Breast epithelium (tissue), 4 donors: ENCODE data around the gene ATG10. TPM values are rescaled to one million over a fixed set of nuclear protein-coding genes. Genes with fewer than 3 reads are reported as not detected.

Experiments
- DNase-seq, 2 donors: peaks; one replicate each; pipeline ENCODE4 v3.0.0-alpha.2; 2019; ENCODE audit warnings: low spot score in 2 of 2
- H3K27ac ChIP-seq, 2 donors: fragments of 200-600 bp; sonication (generic) in 1 of 2; one replicate each; pipeline ENCODE4 v1.5.1; 2016 to 2019; ENCODE audit warnings: mild to moderate bottlenecking in 1 of 2
- H3K27me3 ChIP-seq, 2 donors: fragments of 200-600 bp; sonication (generic) in 1 of 2; one replicate each; pipeline versions ENCODE4 v1.5.1 to v1.6.0; 2017 to 2019; ENCODE audit warnings: control low read depth in 1 of 2, mild to moderate bottlenecking in 1 of 2
- H3K36me3 ChIP-seq: fragments of 200-600 bp; one replicate; pipeline ENCODE4 v1.5.1; 2019
- H3K4me1 ChIP-seq, 2 donors: fragments of 200-600 bp; sonication (generic); one replicate each; pipeline ENCODE4 v1.5.1; 2016 to 2019; ENCODE audit warnings: control low read depth in 1 of 2
- H3K4me3 ChIP-seq, 3 donors: fragments of 200-600 bp; sonication (generic); 1 replicate in 2 of 3; 2 replicates in 1 of 3; pipeline ENCODE4 v1.5.1; 2016 to 2019; ENCODE audit warnings: mild to moderate bottlenecking in 3 of 3, moderate library complexity in 2 of 3
- H3K9me3 ChIP-seq, 2 donors: fragments of 200-600 bp; sonication (generic) in 1 of 2; one replicate each; pipeline ENCODE4 v1.5.1; 2016 to 2019; ENCODE audit warnings: control low read depth in 1 of 2
- CTCF ChIP-seq, 3 donors: fragments of 450-650 bp; IDR thresholded peaks; one replicate each; pipeline ENCODE4 v1.5.1; 2016 to 2017; ENCODE audit warnings: antibody characterized with exemption in 3 of 3, mild to moderate bottlenecking in 3 of 3, moderate library complexity in 3 of 3
- POLR2A ChIP-seq: fragments of 450-650 bp; IDR thresholded peaks from one replicate; pipeline ENCODE4 v1.6.1; 2016; ENCODE audit warnings: antibody characterized with exemption, mild to moderate bottlenecking, moderate library complexity
- POLR2AphosphoS5 ChIP-seq, 3 donors: sonication (generic); formaldehyde crosslinking; IDR thresholded peaks; one replicate each; pipeline ENCODE4 v1.6.1; 2017; ENCODE audit warnings: antibody characterized with exemption in 3 of 3
- intact Hi-C: fragments of 100-400 bp; cut with DNase I; formaldehyde crosslinking; loops from one replicate; pipeline ENCODE4 v1.15.1; 2023; ENCODE audit warnings: low total_unique reads
- total RNA-seq, 3 donors: library from RNA; depleted of rRNA; stranded (reverse); fragments of >200 nt; gene quantifications; one replicate each; pipeline ENCODE4 v1.1.0, GENCODE V29; 2016

The ATG10 gene
- total RNA-seq, 3 donors from 2014 or later, result 5.2 to 9.2 (median 6.6) TPM

DNA sequence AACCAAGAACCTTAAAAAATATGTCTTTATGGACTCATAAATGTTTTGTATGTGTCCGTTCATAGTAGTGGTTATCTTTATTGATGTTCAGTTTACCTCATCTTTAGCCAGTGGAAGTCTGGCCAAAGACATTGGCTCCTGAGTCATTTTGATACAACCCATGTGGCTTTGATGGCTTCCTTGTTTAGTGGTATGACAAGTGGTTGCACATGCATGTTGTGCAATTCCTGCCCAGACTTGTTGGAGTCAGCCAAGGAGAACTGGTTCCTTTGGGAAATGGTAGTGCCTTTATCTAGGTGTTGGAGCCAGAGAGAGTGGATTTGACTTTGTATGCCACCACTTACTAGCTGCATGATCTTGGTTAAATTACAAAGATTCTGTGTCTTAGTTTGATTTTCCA, 212.0 kb downstream of the ATG10 start:
- no peaks in the 10 kb centered on the region for H3K4me1 ChIP-seq

DNA sequence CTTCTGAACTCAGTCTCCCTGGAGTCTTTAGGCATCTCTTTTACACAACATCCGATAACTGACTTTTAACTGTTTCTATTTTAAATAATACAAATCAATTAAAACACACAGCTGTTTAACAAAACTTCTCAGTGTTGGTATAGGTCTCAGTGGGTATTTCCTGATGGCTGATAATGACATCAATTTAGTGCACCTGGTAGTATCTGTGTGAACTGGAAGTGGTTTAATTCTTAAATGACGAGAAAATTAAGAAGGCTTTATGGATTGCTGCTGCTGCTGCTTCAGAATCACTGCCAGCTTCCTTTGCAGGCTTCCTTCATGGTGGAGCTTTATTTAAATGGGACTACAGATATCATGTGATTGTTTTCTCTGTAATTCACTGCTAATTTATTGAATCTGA, 214.0 kb downstream of the ATG10 start:
- TF ChIP-seq POLR2A, result no peak
- no peak for TF ChIP-seq CTCF (IDR thresholded peaks at IDR 0.05)
- TF ChIP-seq POLR2AphosphoS5 (IDR thresholded peaks at IDR 0.05), result no peak
- no peaks in the 10 kb centered on the region for H3K9me3 ChIP-seq
- DNase-seq, result no peak
- intact Hi-C loops, result no loop called here
- no peaks in the 10 kb centered on the region for H3K36me3 ChIP-seq
- no peaks in the 10 kb centered on the region for H3K27me3 ChIP-seq
- H3K4me1 ChIP-seq, result no peaks in the 10 kb centered on the region
- H3K4me3 ChIP-seq, result no peak overlapping the region
- no peak overlapping the region for H3K27ac ChIP-seq

More for the DNA sequence above, 212.0 kb downstream of the ATG10 start:
- Histone ChIP-seq H3K36me3 (no peaks in the 10 kb centered on the region), H3K9me3 (no peaks in the 10 kb centered on the region), H3K27ac (no peak overlapping the region), H3K27me3 (no peaks in the 10 kb centered on the region), H3K4me3 (no peak overlapping the region)
- DNase-seq, result no peak
- no peak for TF ChIP-seq CTCF (IDR thresholded peaks at IDR 0.05)
- no peak for TF ChIP-seq POLR2A
- no peak for TF ChIP-seq POLR2AphosphoS5 (IDR thresholded peaks at IDR 0.05)
- intact Hi-C loops, result no loop called here

DNA sequence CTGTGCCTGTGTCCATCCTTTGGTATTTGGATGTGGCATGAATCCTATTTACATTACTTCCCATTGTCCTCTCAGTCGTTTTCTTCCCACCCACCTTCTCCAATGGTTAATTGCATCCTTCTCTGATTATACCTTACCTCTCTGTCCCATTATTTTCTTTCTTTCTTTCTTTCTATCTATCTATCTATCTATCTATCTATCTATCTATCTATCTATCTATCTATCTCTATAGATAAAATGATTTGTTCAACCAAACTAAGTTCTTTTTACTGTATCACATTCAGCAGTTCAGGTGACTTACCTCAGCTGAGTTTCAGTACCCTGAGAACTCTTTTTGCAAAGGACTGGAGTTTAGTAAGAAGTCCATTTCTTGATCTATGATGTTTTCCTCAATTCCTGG, 225.7 kb downstream of the ATG10 start:
- Histone ChIP-seq H3K27me3 (no peaks in the 10 kb centered on the region), H3K36me3 (no peaks in the 10 kb centered on the region), H3K27ac (no peak overlapping the region), H3K4me3 (no peak overlapping the region), H3K4me1 (no peaks in the 10 kb centered on the region), H3K9me3 (no peaks in the 10 kb centered on the region)
- TF ChIP-seq CTCF (IDR thresholded peaks at IDR 0.05), result no peak
- TF ChIP-seq POLR2A, result no peak
- no peak for TF ChIP-seq POLR2AphosphoS5 (IDR thresholded peaks at IDR 0.05)
- DNase-seq, result no peak
- intact Hi-C loops, result no loop called here

- no peak for DNase-seq
- H3K9me3 ChIP-seq, result no peaks in the 10 kb centered on the region
- intact Hi-C loops, result no loop called here
- H3K27ac ChIP-seq, result no peak overlapping the region
- H3K36me3 ChIP-seq, result no peaks in the 10 kb centered on the region
- TF ChIP-seq POLR2AphosphoS5 (IDR thresholded peaks at IDR 0.05) (no peak), CTCF (IDR thresholded peaks at IDR 0.05) (no peak), POLR2A (no peak)
- no peaks in the 10 kb centered on the region for H3K27me3 ChIP-seq
- H3K4me3 ChIP-seq, result no peak overlapping the region
- H3K4me1 ChIP-seq, result no peaks in the 10 kb centered on the region
Measured at GRCh38 chr5:82204567-82204966, 232.7 kb downstream of the ATG10 start.

- Histone ChIP-seq H3K36me3 (no peaks in the 10 kb centered on the region), H3K9me3 (no peaks in the 10 kb centered on the region), H3K27me3 (no peaks in the 10 kb centered on the region), H3K4me3 (no peak overlapping the region), H3K27ac (no peak overlapping the region), H3K4me1 (no peaks in the 10 kb centered on the region)
- TF ChIP-seq POLR2AphosphoS5 (IDR thresholded peaks at IDR 0.05), result no peak
- no peak for TF ChIP-seq CTCF (IDR thresholded peaks at IDR 0.05)
- no peak for TF ChIP-seq POLR2A
- intact Hi-C loops, result no loop called here
- no peak for DNase-seq
Measured at GRCh38 chr5:82205005-82205404, 233.2 kb downstream of the ATG10 start.
